ENCODE results near the gene NPC2.
"Not testable (repeated sequence)": the region's sequence is repeated elsewhere in the genome, so short reads cannot be mapped to it uniquely, and the experiment has no call there.

The NPC2 gene

DNA sequence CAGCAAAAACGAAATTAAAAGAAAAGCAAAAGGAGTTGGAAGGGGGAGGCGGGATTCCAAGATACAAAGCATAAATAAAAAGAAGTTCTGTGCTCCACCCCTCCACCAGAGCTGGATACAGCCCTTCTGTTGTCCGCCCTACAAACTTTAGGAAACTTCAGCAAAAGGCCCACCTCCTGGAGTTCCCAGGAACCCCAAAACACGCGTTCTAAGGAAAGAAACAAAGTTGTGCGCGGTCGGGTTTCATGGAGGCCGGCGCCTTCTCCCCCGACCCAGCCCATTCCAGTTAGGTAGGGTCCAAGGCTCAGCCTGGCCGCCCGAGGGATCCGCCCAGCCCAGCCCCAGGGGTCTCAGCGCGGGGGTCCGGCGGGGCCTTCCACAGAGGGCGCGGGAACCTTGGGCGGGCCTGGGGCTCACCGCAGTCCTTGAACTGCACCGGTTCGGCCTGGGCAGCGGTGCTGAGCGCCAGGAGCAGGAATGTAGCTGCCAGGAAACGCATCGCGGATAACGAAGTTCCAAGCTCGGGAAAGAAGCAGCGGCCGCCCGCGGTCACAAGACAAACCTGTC is at the start of gene NPC2:
NPC2 (minus strand) TSS at position 530 of the 567 bp plus-strand sequence; CDS start at position 499, 31 bp downstream.
- no peak for DNase-seq (ENCODE audit: low read depth)

DNA sequence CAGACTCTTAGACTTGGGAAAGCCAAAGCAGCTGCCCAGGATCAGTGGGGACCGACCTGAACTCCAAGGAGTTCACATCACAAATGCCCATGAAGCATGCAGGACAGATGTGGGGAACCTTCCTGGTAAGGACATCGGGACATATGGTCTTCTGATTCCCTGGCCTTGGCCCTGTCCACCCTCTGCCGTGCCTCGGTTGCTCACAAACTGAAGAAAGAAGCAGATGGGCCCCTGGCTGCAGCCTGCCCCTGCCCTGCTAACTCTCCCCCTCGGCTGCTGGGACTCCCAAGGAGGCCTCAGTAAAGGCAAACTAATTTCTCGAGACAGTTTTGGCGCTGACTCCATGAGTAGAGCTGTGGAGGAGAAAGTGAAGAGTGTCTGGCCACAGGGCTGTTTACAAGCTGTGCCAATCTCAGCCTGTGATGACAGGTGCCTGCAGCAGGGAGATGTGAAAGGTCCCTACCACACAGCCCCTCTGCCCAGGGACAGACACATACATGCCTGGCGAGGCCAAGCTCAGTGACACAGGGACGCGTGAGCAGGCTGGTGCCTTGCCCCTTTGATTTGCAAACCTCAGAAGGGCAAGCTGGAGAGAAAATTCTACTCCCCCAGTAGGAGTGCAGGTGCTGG is 49.1 kb upstream of the NPC2 start:
- DNase-seq (ENCODE audit: low read depth): no peak

DNA sequence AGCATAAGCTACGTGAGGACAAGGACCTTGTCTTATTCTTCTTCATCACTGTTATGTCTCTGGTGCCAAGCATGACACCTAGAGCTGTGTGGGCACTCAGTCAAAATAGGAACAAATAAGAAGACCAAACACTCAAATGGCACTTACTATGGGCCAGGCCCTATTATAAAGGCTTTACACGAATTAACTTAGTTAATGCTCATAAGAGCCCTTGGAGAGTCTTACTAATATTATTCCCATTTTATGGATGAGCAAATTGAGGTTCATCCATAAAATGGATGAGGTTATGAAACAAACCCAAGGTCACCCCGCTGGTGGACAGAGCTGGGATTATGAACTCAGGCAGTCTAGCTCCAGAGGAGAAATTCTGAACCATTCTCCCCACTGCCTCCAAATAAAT is 48.1 kb upstream of the NPC2 start:
- no peak for DNase-seq (ENCODE audit: low read depth)

DNA sequence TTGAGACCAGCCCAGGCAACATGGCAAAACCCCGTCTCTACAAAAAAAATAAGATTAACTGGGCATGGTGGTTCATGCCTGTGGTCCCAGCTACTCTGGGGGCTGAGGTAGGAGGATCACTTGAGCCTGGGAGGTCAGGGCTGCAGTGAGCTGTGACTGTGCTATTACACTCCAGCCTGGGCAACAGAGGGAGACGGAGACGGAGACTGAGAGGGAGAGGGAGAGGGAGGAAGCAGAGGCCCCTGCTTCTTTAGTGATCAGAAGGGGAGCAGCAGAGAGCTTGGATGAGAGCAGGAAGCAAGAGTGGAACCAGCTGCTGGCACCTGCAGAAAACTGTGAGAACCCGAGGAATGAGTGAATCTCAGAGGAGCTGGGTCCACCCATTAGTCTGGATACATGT is 46.4 kb upstream of the NPC2 start:
- no peak for DNase-seq (ENCODE audit: low read depth)

DNA sequence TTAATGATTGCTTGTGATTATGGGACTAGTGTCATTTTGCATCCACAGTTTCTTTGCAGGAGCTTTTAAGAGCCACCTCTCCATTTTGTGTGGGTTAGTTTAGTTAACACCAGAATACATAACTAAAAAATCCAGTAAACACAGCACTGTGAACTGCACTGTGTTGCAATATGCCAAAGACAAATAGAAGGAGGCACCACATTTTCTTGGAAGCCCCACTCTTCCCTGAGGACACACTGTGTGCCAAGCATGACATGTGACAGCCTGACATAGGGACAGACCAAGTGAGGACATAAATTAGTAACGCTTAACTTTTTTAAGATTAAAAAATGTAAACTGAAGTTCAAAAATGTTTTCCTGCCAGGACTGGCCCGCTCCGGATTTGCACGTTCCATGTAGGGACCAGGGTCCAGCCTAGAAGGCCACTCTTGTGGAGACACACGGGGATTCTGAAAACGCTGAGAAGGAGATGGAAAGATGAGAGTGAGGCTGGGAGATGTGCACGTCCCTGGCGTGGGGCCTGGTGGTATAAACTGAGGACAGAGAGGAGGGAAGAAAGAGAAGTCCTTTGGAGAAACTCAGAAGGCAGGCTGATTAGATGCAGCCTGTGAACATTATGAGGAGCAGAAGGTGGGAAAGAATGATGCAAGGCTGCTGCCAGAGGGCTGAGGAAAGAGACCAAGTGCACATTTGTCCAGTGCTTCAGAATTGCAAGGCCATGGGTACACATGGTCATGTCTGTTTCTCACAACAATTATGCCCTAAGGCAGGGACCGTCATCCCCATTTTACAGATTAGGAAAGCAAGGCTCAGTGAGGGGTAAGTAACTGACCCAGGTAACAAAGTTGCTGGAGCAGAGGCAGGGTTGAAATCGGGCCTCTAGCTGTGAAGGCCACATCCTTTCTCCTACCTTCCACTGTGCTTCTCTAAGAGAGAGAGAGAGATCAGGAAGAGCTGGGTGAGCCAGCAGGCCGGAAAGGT is 45.6 kb upstream of the NPC2 start:
- DNase-seq (ENCODE audit: low read depth): no peak

DNA sequence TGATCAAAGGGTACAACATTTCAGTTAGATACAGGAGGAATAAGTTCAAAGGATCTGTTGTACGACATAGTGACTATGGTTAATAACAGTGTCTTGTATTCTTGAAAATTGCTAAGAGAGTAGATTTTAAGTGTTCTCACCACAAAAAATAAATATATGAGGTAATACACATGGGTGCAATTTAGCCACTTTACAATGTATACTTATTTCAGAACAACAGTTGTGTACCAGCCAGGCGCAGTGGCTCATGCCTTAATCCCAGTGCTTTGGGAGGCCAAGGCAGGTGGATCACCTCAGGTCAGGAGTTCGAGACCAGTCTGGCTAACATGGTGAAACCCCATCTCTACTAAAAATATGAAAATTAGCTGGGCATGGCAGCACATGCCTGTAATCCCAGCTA is 43.2 kb upstream of the NPC2 start:
- DNase-seq (ENCODE audit: low read depth): not testable (repeated sequence)

DNA sequence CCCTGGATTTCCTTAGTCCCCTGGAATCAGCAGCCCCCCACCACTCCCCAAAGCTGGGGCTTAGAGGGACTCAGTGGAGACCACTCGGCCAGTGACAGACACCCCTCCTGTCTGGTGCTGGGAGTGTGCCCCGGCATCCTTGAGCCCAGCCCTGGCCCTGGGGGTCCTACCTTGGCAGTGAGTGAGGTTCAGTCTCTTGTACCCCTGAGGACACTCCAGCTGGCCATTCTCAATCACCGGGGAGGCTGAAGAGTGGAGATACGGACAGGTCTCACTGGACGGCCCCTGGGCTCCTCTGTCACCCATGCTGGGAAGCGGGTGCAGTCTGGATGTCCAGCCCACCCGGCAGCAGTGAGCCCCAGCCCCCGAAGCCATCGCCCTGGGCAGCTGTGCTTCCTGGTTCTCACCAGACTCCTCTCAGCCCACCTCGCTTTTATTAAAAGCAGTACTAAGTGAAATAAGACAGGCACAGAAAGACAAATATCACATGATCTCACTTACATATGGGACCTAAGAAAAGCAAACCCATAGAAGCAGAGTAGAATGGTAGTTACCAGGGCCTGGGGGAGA is 42.7 kb upstream of the NPC2 start:
- no peak for DNase-seq (ENCODE audit: low read depth)

DNA sequence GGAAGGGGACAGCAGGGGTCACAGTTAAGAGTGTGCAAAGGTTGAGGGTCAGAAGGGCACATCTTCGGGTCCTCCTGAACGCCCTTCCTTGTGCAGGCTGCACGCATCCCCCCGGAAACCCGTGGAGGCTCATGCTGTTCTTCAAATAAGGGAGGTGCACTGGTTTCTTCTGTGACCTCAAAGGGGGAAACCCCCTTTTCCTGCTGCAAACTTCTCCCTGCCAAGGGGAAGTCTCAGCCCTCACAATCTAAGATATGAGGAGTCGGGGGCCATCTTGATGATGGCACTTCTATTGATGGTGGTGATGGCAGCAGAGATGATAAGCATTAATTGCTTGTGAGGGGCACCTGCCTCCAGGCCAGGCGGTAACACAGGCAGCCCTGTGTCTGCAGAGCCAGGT is 40.5 kb upstream of the NPC2 start:
- no peak for DNase-seq (ENCODE audit: low read depth)

DNA sequence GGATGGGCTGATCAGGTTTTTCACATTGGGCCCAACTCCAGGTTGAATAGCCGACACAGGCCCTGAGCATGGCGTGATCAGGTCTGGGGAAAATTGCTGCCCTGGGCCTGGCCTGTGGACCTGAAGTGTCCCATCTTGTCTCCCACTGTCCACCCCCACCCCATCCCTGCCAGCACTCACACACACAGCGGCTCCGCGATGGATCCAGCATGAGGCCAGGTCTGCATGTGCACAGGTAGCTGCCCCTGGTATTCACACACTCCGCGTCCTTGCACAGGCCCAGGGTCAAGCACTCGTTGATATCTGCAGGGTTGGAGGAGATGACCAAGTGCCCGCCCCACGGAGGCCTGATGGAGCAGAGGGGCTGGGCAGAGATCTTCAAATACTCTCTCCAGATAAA is 39.1 kb upstream of the NPC2 start:
- DNase-seq (ENCODE audit: low read depth): no peak

DNA sequence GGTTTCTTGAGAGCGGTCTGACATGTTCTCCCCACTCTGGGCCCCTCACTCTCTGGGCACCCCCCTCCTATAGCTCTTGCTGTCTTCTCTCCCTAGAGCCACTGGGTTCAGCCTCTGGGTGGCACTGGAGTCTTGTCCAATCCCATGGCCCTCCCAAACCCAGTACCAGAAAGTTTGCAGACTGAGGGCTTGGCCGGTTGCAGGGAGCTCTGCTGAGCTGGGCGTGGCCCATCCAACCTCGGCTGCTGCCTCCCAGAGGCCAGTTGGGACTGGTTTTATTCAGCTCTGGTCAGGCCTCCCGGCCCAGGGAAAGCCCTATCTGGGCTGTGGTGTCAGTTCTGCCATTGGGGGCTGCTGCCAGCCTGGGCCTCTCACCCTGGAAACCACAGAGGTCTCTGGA is 38.4 kb upstream of the NPC2 start:
- DNase-seq (ENCODE audit: low read depth): no peak

DNA sequence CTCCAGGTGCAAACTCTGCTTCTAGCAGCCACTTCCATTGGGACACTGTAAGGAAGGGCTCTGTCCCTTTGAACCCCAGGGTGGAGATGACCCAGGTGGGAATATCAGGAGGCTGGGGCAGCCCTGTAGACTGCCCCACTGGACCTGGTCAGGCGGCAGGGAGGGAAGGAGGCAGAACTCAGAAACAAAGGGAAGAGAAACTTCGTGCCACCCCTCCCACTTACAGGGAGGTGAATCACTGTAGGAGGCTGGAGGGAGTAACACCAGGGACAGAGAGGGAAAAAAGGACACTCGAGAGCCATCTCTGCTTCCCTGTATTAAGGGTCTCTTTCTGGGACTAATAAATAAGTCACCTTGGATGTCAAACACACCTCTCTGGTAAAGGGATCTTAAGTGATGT is 37.9 kb upstream of the NPC2 start:
- DNase-seq (ENCODE audit: low read depth): no peak

DNA sequence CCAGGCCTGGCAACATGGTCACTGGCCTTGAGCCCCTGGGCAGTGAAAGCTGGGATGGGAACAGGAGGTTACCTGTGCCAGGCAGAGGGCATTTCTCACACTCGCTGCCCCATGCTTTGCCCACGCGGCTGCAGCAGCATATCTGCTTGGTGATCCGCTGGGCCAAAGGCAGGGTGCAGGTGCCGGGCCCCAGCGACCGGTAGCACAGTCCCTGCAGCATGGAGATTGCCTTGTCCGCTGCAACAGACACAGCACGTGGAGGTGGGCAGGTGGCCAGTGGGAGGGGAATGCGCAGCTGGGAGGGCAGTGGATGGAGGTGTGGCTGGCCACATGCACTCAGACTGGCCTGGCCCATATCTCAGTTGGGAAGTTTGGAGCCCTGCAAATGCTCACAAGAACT is 35.8 kb upstream of the NPC2 start:
- no peak for DNase-seq (ENCODE audit: low read depth)

DNA sequence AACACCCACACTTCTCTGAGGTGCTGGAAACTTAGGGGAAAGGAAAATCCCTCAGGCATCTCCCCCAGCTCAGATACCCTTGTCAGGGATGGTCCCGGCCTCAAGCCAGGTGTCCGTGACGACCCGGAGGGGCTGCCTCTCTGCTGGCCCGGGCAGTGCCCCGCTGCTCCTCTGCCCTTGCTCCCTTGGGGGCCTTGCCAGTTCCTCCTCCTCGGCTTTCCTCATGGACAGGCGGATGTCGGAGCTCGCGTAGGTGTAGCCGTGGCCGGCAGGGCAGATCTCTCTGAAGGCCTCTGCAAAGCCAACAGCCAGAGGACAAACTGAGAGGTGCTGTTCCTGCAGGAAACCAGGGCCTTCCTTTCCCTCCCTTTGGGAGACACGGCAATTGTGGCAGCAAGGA is 35.3 kb upstream of the NPC2 start:
- no peak for DNase-seq (ENCODE audit: low read depth)

DNA sequence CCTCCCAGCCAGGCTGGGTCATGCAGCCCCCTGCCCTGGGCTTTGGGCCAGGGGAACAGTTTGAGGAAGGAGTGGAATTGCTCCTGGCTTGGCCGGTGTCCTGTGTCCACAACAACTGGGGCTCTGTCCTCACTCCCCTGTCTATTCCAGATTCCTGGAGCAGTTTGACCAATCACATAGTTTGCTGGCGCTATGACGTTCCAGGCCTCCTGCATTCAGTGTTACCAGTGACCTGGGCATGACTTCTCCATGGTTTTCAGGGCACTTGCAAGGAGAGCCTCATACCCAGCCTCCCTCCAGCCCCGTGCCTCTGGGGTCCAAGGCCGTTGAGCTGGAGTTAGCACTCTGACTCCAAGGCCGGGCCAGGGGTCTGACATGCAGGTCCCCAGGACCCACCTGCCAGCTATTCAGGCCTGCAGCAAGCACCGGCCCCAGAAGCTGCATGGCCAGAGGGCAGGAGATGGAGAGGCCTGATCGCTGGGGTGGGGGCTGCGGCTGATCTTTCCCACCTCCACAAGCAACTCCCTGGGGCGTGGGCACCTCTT is 34.7 kb upstream of the NPC2 start:
- DNase-seq (ENCODE audit: low read depth): no peak

DNA sequence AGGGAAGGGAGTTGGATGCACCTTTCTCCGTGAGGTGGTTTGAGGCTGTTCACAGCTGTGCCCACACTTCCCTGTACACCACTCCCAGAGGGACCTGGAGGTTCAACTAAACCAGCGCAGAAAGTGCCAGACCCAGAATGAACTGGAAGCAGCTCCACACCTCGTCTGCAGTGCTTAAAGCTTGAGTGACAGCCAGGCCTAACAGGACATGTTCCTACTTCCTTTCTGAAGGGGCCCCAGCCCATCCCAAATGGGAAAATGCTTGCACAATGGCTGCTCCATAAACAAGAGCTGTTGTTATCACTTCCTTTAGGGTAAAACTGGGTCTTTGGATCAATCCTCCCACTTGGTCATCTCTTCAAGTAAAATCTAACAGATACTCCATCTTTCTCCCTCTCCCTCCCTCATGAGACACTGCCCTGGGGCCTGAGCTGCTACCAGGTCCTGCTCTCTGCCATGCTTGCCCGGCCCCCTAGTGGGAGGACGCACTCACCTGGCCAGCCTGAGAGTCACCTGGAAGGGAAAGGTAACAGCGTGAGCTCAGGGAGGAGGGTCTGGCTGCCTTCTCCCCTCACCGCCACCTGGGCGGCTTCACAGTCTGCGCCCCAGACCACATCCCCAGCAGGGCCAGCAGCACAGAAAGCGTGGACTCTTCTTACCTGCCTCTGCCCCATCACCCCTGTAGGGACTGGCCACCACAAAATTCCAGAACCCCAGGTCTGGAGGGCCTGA is 33.9 kb upstream of the NPC2 start:
- DNase-seq (ENCODE audit: low read depth): no peak

DNA sequence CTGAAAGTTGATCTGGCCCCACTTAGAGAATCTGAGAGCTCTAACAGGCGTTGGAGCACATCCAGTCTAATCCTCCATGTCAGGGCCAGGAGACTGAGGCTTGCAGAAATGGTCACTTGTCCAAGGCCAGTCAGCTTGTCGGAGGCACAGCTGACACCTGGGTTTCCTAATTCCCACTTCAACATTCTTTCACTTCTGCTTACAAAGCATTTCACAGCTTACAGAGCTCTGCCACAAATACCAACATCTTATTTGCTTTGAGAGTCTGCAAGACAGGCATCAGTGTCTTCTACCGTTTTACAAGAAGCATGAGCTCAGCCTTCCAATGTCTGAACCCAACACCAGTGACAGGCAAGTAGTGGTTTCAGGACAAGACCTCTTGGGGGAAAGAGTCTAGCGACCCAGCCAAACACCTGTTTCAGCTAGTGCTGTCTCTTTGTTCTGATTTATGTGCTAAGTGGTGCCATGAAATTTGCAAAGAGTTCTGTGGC is 32.3 kb upstream of the NPC2 start:
- DNase-seq (ENCODE audit: low read depth): no peak

DNA sequence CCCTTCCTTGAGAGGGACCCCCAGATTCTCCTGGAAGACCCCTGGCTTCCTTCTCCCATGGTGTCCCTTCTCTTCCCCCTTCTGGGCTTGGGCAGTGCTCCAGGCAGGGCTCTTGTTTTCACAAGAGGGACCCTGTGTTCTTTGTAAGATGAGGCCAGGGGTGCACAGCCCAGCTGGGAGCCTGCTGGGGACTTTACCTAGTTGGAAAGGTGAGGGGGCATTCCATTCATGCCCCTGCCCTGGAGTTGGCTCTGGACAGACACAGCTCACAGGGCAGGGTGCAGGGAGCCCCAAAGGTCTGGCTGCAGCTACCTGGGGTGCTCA is 31.7 kb upstream of the NPC2 start:
- DNase-seq (ENCODE audit: low read depth): no peak

DNA sequence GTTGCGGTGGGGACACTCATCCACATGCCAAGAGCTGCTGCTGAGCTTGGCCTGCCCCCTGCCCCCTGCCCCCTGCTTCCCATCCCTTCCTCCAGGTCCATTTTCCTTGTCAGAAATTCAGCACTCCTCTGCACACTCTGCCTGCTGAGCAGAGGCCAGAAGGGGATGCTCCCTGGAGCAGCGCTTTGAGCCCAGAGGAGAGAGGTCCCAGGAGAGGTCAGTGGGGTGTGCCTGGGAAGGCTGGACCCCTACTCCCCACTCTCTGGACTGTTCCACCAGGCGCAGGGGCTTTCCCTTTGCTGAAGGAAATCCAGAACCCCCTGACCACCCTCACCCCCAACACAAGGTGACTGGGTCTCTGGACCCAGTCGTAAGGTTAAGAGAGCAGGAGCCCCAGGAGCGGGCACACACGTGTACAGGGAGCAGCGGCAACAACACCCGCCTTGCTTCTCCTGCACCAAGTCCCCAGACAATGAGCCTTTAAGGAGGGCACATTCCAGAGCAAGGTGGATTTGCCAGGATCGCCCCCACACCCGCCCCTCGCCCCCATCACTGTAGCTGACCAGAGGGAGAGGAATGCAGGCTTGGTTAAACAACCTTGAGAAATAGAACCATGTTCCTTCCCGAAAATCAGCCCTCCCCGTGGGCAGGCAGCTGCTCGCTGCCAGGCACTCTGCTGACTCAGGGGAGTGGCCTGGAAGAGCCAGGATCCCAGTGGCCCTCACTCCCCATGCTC is 31.1 kb upstream of the NPC2 start:
- DNase-seq (ENCODE audit: low read depth): no peak

DNA sequence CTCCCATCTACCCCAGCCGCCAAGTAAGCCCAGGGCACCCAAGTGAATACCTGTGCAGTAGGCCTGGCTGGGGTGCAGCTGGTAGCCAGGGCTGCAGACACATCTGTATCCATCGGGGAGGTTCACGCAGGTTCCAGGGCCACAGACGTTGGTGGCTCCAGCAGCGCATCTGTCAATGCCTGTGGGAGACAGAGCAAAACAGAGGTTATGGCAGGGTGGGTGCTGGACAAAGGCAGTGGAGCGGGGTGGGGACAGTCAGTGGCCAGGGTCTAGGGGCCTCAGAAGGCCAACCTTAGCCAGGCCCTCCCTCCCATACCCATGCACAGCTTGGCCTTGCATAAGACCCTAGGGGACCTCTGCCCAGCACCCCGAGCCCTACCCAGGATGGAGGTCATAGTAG is 29.6 kb upstream of the NPC2 start:
- no peak for DNase-seq (ENCODE audit: low read depth)

DNA sequence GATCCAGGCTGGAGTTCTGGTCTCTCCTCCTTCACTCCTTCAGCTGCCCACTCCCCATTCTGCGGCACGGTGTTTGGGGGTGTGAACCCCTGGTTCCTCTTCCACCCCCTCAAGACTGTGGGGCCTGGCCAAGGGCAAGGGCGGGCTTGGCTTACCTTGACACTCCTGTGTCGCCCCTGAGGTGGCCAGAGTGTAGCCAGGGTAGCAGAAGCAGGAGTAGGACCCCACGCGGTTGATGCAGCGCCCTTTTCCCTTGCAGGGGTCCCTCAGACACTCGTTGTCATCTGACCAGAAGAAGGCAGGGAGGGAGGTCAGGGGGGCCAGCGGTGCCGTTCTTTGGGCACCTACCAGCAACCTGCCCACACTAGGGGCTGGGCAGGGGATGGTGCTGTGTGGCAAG is 28.7 kb upstream of the NPC2 start:
- DNase-seq (ENCODE audit: low read depth): no peak

Measured in stimulated activated CD8-positive, alpha-beta memory T cell treated with anti-CD3 and anti-CD28 coated beads, Interleukin-15, amount 100 ng/mL, for 24 hours (primary cell).